Left cardiac atrium (tissue), 2 donors: ENCODE measurements around the gene C9orf85. TPM values are rescaled to one million over a fixed set of nuclear protein-coding genes. Genes with fewer than 3 reads are reported as not detected.

Experiments used
- total RNA-seq, 2 donors: library from RNA; stranded (reverse); fragmentation: NEBNext Ultra II Directional; extraction: Animal tissue kit (Norgen Biotek cat#: 25700); gene quantifications; one replicate each; pipeline ENCODE4 v1.2.1, GENCODE V29; 2021
- donor health status: DM: no; HTN: yes; CAD: no; lungs with severe emphysema.
- donor health status: DM: yes; HTN: yes; CAD: no.

The C9orf85 gene
- total RNA-seq, 2 donors from 2014 or later, result 6.7 to 7.3 TPM

Other genes with a start within 250 kb of the C9orf85 start
- gene CEMIP2, start 143.1 kb upstream of the C9orf85 start, total RNA-seq, result 10 to 100 TPM; 12.0 to 31.9 TPM
- gene ABHD17B, start 446 bp upstream of the C9orf85 start, total RNA-seq, result 10 to 100 TPM in 1 of 2 donors, 1 to 10 TPM in 1; 9.4 to 10.9 TPM
- not detected for gene C9orf57, start 149.0 kb downstream of the C9orf85 start, total RNA-seq
- gene GDA, start 237.8 kb downstream of the C9orf85 start, total RNA-seq, result under 1 TPM; 0.29 to 0.50 TPM